Natural killer cell treated with Interleukin-12 subunit alpha and Interleukin-12 subunit beta and Interleukin-15 and Interleukin-18, amount 100 ng/mL, for 72 hours (primary cell): ENCODE measurements around the gene GATC. TPM values are rescaled to one million over a fixed set of nuclear protein-coding genes. Genes with fewer than 3 reads are reported as not detected.

ENCODE experiments used
- ATAC-seq, 2 donors: fragments of 150-1000 bp; cut with Tn5 transposase in 1 of 2; sonication (Bioruptor Pico), chemical (Tn5 transposase) in 1 of 2; 2 replicates each; pipeline ENCODE4 v1.10.0; 2021
- DNase-seq: peaks from one replicate; pipeline ENCODE4 v3.0.0; 2022; ENCODE audit warnings: low spot score
- H3K27ac Mint-ChIP-seq, 2 donors: 1 replicate in 1 of 2; 2 replicates in 1 of 2; pipeline ENCODE4 v1.8.0; 2022; ENCODE audit warnings: mixed read lengths in 2 of 2, mild to moderate bottlenecking in 1 of 2, moderate library complexity in 1 of 2
- H3K27me3 Mint-ChIP-seq, 2 donors: 1 replicate in 1 of 2; 2 replicates in 1 of 2; pipeline ENCODE4 v1.8.0; 2022; ENCODE audit warnings: mixed read lengths in 2 of 2
- H3K36me3 Mint-ChIP-seq: one replicate; pipeline ENCODE4 v1.8.0; 2022; ENCODE audit warnings: mixed read lengths
- H3K4me1 Mint-ChIP-seq, 2 donors: 1 replicate in 1 of 2; 2 replicates in 1 of 2; pipeline ENCODE4 v1.8.0; 2022; ENCODE audit warnings: low read depth in 2 of 2, mixed read lengths in 2 of 2, mild to moderate bottlenecking in 1 of 2
- H3K4me3 Mint-ChIP-seq: one replicate; pipeline ENCODE4 v1.8.0; 2022; ENCODE audit warnings: mixed read lengths
- H3K9me3 Mint-ChIP-seq: 2 replicates; pipeline ENCODE4 v1.8.0; 2022; ENCODE audit warnings: mixed read lengths
- total RNA-seq, 2 donors: library from RNA; stranded (reverse); gene quantifications; one replicate each; pipeline ENCODE4 v1.2.3, GENCODE V29; 2022

The GATC gene
- total RNA-seq, 2 donors from 2014 or later = 28.2 to 31.8 TPM

GRCh38 chr12:120508537-120508936 lies 62.3 kb downstream of the GATC start:
- peaks cover 10% of the 10 kb centered on the region for H3K36me3 Mint-ChIP-seq
- no peak overlapping the region for H3K4me3 Mint-ChIP-seq

More at GRCh38 chr12:120508537-120508936, 62.3 kb downstream of the GATC start:
- DNase-seq (no peak), ATAC-seq (no peak)
- no peaks in the 10 kb centered on the region for H3K27me3 Mint-ChIP-seq
- H3K4me1 Mint-ChIP-seq = no peaks in the 10 kb centered on the region
- no peaks in the 10 kb centered on the region for H3K9me3 Mint-ChIP-seq
- no peak overlapping the region for H3K27ac Mint-ChIP-seq

Other genes with a start within 250 kb of the GATC start
- gene RPLP0, start 245.3 kb upstream of the GATC start, total RNA-seq = 1,000 to 10,000 TPM; 1,757 to 2,186 TPM
- 100 to 1,000 TPM; 133 to 160 TPM for gene PXN, start 180.7 kb upstream of the GATC start, total RNA-seq
- gene RNU4-2, start 154.5 kb upstream of the GATC start, total RNA-seq = 1,000 to 10,000 TPM; 6,345 to 8,722 TPM
- 1,000 to 10,000 TPM; 1,386 to 2,161 TPM for gene RNU4-1, start 153.2 kb upstream of the GATC start, total RNA-seq
- 1 to 10 TPM; 2.4 to 2.6 TPM for gene SIRT4, start 144.1 kb upstream of the GATC start, total RNA-seq
- gene PLA2G1B, start 118.7 kb upstream of the GATC start, total RNA-seq = not detected
- gene MSI1, start 77.3 kb upstream of the GATC start, total RNA-seq = not detected
- 100 to 1,000 TPM; 320 to 343 TPM for gene COX6A1, start 8.3 kb upstream of the GATC start, total RNA-seq
- 10 to 100 TPM; 28.9 to 36.2 TPM for gene TRIAP1, start 60 bp upstream of the GATC start, total RNA-seq
- 100 to 1,000 TPM; 246 to 331 TPM for gene SRSF9, start 23.3 kb downstream of the GATC start, total RNA-seq
- 100 to 1,000 TPM; 207 to 267 TPM for gene DYNLL1, start 49.7 kb downstream of the GATC start, total RNA-seq
- gene COQ5, start 82.7 kb downstream of the GATC start, total RNA-seq = 10 to 100 TPM; 27.5 to 27.9 TPM
- gene RNF10, start 87.9 kb downstream of the GATC start, total RNA-seq = 100 to 1,000 TPM; 241 to 279 TPM
- 10 to 100 TPM; 51.2 to 69.4 TPM for gene POP5, start 135.0 kb downstream of the GATC start, total RNA-seq
- gene CABP1, start 194.2 kb downstream of the GATC start, total RNA-seq = under 1 TPM in 1 of 2 donors, not detected in 1; 0.24 TPM
- gene MLEC, start 240.7 kb downstream of the GATC start, total RNA-seq = 100 to 1,000 TPM; 115 to 158 TPM